AG09319 (cell line): ENCODE results near the gene TMBIM1.

Source experiments
- DNase-seq: peaks from one replicate; pipeline ENCODE4 v3.0.0-alpha.2; 2010; ENCODE audit warnings: low read depth; ENCODE audit errors: extremely low read depth
- TF ChIP-seq, protein P1 (sequence below): IDR thresholded peaks from 2 replicates; pipeline ENCODE4 v1.5.1; 2011; ENCODE audit warnings: low read depth, mild to moderate bottlenecking, inconsistent platforms, low read length, moderate library complexity

The TMBIM1 gene

GRCh38 chr2:218259099-218259961 lies 33.0 kb downstream of the TMBIM1 start:
- DNase-seq, result no peak
- TF ChIP-seq, protein P1, sequence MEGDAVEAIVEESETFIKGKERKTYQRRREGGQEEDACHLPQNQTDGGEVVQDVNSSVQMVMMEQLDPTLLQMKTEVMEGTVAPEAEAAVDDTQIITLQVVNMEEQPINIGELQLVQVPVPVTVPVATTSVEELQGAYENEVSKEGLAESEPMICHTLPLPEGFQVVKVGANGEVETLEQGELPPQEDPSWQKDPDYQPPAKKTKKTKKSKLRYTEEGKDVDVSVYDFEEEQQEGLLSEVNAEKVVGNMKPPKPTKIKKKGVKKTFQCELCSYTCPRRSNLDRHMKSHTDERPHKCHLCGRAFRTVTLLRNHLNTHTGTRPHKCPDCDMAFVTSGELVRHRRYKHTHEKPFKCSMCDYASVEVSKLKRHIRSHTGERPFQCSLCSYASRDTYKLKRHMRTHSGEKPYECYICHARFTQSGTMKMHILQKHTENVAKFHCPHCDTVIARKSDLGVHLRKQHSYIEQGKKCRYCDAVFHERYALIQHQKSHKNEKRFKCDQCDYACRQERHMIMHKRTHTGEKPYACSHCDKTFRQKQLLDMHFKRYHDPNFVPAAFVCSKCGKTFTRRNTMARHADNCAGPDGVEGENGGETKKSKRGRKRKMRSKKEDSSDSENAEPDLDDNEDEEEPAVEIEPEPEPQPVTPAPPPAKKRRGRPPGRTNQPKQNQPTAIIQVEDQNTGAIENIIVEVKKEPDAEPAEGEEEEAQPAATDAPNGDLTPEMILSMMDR, result no peak

- DNase-seq, result no peak
- TF ChIP-seq, protein P1, result peak; percentile 56
Observed at GRCh38 chr2:218257390-218257981, 34.8 kb downstream of the TMBIM1 start.

GRCh38 chr2:218256612-218257350 lies 35.5 kb downstream of the TMBIM1 start:
- TF ChIP-seq, protein P1, result no peak
- no peak for DNase-seq

GRCh38 chr2:218255446-218255845 lies 36.9 kb downstream of the TMBIM1 start:
- TF ChIP-seq, protein P1, result no peak
- no peak for DNase-seq

- DNase-seq, result no peak
- TF ChIP-seq, protein P1, result no peak
Observed at GRCh38 chr2:218253232-218253625, 39.1 kb downstream of the TMBIM1 start.

DNA sequence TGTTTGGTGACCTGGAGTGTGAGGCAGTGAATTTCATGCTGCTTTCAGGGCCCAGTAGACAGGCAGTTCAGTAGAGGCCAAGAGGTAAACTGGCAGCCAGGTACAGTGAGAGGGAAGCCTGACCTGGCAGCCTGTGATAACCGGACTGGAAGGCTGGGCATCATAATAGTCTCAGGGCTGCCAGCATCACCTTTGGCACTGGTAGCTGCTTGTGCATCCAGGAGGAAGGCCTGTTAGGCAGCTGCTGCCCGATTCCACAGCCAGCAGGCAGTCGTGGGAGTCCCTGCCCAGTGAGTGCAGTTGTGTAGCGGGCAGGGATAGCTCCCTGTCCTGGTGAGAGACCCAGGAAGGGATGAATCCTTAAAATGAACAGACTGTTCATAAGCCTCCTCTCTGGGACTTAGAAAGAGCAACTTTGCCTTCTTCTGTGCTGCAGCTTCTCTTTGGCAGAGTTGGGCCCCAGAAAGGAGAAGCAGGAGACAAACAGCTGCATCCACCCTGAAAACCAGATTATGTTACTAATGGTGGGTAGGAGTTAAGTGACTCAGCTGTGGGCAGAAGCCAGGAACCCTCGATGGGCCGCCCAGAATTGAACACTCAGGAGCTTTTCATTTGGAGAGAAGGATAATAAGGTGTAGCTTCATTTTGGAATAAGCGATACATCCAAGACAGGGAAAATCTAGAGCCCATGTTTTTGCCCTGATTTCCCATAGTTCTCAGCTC lies 39.6 kb downstream of the TMBIM1 start:
- TF ChIP-seq, protein P1, result no peak
- no peak for DNase-seq
